Cardiac septum (tissue), 1 donor: ENCODE measurements around the gene PARS2. TPM values are rescaled to one million over a fixed set of nuclear protein-coding genes. Genes with fewer than 3 reads are reported as not detected.
"Not testable (repeated sequence)": the region's sequence is repeated elsewhere in the genome, so short reads cannot be mapped to it uniquely, and the experiment has no call there.

ENCODE experiments used
- DNase-seq: peaks from one replicate; pipeline ENCODE4 v3.0.0-alpha.2; 2020; ENCODE audit warnings: low spot score
- intact Hi-C: fragments of 100-400 bp; cut with DNase I; formaldehyde crosslinking; loops from one replicate; pipeline ENCODE4 v1.14.0; 2022
- total RNA-seq: library from RNA; stranded (reverse); fragmentation: NEBNext Ultra II Directional; extraction: Animal tissue kit (Norgen Biotek cat#: 25700); gene quantifications from one replicate; pipeline ENCODE4 v1.2.1, GENCODE V29; 2021
- donor health status: DM: no; HTN: no; CAD: no.

Gene PARS2
- total RNA-seq, 1 donor from 2014 or later = 3.8 TPM

DNA sequence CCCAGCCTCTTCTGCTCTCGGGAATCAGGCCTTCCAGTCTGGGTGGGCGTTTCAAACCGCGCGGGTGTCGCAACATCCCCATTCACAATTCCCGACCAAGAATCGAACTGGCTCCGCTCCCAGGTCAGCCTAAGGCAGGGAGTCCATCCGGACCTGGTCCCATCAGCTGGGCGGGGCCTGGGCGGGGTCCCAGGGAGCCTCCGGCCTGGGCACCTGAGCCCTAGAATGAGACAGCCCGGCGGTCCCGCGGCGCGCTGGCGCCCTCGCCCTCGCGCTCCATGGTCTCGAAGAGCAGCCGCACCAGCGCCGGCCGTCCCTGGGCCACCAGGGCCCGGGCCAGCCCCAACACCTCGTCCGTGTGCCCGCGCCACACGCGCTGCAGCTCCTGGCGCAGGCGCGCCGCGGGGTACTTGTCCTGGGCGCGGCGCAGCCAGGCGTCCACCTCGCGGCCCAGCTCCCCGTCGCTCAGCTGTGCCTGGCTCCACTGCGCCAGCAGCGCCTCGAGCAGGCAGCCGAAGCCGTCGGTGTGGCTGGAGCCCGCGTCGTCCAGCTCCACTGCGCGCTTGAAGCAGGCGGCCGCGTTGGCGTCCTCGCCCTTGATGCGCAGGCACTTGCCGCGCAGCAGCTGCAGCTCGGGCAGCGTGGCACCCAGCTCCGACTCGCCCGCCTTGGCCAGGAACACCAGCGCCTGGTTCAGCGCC lies 16.9 kb upstream of the PARS2 start:
- intact Hi-C loops = no loop called here

GRCh38 chr1:54777431-54777830 lies 13.1 kb upstream of the PARS2 start:
- intact Hi-C loops = no loop called here

More for the DNA sequence above, 16.9 kb upstream of the PARS2 start:
- no peak for DNase-seq

GRCh38 chr1:54777011-54777410 lies 12.7 kb upstream of the PARS2 start:
- no peak for DNase-seq
- intact Hi-C loops = no loop called here

More at GRCh38 chr1:54777431-54777830, 13.1 kb upstream of the PARS2 start:
- DNase-seq = no peak

- DNase-seq, intact Hi-C loops: not testable (repeated sequence)
Measured at GRCh38 chr1:54775828-54776721, 11.8 kb upstream of the PARS2 start.

DNA sequence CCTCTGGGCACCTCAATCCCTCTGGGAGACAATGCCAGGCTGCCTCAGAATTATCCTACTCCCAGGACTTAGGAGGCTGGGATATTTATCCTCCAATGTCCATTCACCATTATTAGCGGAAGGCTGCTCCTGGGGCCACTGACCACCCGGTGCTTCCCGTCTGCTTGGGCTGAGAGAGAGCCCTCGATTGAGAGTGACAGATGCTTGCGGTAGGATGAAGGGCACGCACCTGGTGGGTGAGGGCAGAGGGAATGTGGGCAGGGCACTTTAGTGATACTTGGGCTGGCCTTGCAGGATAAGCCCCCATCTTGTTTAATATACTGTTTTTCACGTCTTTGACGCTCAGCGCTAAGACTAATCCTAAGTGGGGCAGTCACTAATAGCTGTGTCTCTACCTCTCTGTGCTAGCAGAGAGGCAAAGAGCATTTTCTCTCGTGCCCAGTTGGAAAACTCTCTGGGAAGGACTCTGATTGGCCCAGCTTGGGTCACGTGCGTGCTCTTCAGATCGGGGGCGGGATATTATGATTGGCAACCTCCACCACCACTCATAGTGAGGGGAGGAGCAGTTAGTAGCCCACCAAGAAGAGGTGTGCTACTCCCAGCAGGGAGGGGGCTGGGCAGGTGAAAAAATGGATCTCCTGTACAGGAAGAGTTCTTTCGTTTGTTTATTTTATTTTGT lies 10.6 kb upstream of the PARS2 start:
- no peak for DNase-seq
- intact Hi-C loops = no loop called here

- intact Hi-C loops = no loop called here
- DNase-seq = no peak
Measured at GRCh38 chr1:54772951-54773350, 8.6 kb upstream of the PARS2 start.

- DNase-seq = no peak
- intact Hi-C loops = no loop called here
Measured at GRCh38 chr1:54768093-54768492, 3.8 kb upstream of the PARS2 start.

- intact Hi-C loops = no loop called here
Measured at GRCh38 chr1:54767526-54767925, 3.2 kb upstream of the PARS2 start.

GRCh38 chr1:54766726-54767125 lies 2.4 kb upstream of the PARS2 start:
- intact Hi-C loops = no loop called here
- no peak for DNase-seq

More at GRCh38 chr1:54767526-54767925, 3.2 kb upstream of the PARS2 start:
- no peak for DNase-seq

- intact Hi-C loops = loop anchor here (5.0 kb wide), 1 partner anchor 928 kb away; the partner anchor contains the start of gene NDC1
- DNase-seq = no peak
Measured at GRCh38 chr1:54764922-54765561, 719 bp upstream of the PARS2 start.

DNA sequence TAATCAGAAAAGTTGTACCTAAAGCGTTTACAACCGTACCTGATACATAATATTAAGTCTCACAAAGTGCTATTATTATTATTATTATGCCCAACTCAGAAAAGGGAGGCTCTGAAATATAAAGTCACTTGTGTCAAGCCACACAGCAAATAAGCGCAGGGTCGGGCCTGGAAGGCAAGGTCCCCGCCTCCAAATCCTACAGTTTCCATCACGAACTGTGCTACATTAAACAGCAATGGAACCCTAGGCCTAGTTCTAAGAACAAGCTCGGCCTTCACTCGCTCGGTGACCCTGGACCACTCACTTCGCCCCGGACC lies 549 bp downstream of the PARS2 start:
- intact Hi-C loops = loop anchor here (5.0 kb wide), 1 partner anchor 926 kb away; the partner anchor contains the start of gene NDC1
- no peak for DNase-seq

DNA sequence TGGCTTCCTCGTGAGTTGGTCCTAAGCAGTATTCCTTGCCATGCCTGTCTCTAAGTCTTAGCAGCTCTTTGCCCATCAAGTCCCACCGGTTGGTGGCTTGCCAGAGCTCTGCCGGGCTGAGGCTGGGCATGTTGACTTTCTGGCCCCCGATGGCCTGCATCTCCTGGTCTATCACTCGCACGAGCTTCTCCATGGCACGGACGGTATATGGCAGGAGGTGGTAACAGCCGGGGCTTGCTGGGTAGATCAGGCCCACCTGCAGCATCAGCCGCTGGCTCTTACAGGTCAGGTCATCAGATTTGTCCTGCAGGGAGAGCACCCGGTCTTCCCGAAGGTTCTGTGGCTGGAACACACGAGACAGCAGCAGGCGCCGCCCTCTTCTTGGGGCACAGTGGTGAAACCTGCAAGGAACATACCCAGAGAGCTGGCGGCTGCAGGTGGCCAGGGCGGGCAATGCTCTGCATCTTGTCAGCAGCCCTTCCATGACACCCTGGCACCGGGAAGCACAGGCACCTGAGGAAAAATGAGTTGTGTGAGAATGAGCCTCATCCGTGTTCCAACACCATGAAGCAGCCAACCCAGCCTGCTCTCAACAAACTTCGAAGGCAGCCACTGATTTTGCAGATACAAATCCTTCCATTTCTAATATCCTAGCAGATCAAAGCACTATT lies 5.5 kb downstream of the PARS2 start:
- intact Hi-C loops = no loop called here
- DNase-seq = no peak

- no peak for DNase-seq
- intact Hi-C loops = no loop called here
Measured at GRCh38 chr1:54757833-54758232, 6.5 kb downstream of the PARS2 start.

GRCh38 chr1:54754486-54755285 lies 9.6 kb downstream of the PARS2 start:
- DNase-seq = no peak
- intact Hi-C loops = no loop called here

GRCh38 chr1:54754045-54754444 lies 10.3 kb downstream of the PARS2 start:
- DNase-seq = no peak
- intact Hi-C loops = no loop called here

DNA sequence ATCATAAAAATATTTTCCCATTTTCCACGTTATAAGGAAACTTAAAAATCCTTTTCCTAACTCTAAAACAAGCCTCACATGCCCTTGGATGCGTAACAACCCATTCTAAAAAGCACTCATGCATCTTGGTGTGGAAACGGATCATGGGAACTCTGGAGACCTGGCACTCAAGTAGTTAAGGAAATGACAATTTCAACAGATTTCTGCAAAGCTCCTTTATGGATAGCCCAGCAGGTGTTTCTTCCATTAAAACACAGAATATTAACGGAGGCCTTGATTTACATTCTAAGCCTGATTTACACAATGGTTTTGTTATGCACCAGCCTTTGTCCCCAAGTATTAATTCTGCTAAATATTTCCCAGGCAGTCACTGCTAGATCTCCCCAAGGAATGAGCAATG lies 12.9 kb downstream of the PARS2 start:
- intact Hi-C loops = no loop called here
- DNase-seq = no peak

- no peak for DNase-seq
- intact Hi-C loops = no loop called here
Measured at GRCh38 chr1:54750596-54750995, 13.7 kb downstream of the PARS2 start.

GRCh38 chr1:54748094-54748835 lies 16.1 kb downstream of the PARS2 start:
- DNase-seq = no peak
- intact Hi-C loops = no loop called here
